GM12874 (cell line): Measurements from ENCODE around the gene PTCD2.

Experiments
- TF ChIP-seq, protein P1 (sequence below): IDR thresholded peaks from 2 replicates; pipeline ENCODE4 v1.5.1; 2011; ENCODE audit warnings: low read depth, mild to moderate bottlenecking, control low read depth, low read length, moderate library complexity; ENCODE audit not compliant: insufficient read depth

The PTCD2 gene

DNA sequence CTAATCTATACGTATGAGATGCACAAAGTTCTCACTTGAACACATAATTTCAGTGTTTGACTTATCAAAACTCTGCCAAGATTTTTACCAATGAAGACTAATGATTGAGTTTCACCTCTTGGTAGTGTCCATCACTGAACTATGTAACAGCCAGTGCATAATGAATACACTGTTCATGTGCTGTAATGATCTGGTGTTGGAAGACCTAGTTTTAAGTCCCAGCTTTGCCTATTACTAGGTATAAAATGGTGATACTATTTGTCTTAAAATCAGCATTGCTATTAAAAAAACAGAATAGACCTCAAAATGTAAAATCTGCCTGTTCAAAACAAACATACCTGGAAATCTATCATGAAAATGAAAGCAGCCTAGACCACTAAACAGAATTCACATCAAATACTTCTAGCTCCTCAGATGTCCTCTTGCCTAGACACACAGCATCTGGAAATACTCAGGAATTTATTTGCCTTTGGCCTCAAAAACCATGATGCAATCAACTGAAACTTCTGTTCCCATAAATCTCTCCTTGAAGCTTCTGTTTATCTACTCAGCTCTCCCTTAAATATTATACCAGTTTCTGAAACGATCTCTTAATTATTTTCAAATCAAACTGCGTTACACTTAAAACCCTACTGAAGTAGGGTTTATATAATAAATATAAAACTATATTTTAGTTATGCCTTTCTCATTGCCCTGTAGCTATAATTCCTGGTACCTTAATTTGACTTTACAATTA lies 38.2 kb upstream of the PTCD2 start:
- TF ChIP-seq, protein P1, sequence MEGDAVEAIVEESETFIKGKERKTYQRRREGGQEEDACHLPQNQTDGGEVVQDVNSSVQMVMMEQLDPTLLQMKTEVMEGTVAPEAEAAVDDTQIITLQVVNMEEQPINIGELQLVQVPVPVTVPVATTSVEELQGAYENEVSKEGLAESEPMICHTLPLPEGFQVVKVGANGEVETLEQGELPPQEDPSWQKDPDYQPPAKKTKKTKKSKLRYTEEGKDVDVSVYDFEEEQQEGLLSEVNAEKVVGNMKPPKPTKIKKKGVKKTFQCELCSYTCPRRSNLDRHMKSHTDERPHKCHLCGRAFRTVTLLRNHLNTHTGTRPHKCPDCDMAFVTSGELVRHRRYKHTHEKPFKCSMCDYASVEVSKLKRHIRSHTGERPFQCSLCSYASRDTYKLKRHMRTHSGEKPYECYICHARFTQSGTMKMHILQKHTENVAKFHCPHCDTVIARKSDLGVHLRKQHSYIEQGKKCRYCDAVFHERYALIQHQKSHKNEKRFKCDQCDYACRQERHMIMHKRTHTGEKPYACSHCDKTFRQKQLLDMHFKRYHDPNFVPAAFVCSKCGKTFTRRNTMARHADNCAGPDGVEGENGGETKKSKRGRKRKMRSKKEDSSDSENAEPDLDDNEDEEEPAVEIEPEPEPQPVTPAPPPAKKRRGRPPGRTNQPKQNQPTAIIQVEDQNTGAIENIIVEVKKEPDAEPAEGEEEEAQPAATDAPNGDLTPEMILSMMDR, result no peak

DNA sequence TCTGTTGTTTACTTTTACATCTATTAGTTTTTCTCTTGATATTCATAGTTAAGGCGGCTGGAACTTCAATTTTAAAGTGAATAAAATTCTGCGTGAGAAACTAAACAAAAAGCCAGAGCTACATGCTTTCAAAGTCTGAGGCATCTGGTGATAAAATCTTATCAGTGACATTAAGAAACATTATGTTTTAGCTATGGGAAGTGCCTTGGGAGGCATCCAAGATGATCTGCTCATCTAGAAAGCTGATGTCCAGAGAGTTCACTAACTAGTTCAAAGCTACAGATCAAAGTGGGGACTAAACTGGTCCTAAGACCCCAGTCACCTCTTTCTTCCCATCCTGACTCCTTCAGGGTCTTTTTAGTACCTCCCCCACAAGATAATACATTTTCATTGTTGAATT lies 37.3 kb upstream of the PTCD2 start:
- TF ChIP-seq, protein P1, result no peak

DNA sequence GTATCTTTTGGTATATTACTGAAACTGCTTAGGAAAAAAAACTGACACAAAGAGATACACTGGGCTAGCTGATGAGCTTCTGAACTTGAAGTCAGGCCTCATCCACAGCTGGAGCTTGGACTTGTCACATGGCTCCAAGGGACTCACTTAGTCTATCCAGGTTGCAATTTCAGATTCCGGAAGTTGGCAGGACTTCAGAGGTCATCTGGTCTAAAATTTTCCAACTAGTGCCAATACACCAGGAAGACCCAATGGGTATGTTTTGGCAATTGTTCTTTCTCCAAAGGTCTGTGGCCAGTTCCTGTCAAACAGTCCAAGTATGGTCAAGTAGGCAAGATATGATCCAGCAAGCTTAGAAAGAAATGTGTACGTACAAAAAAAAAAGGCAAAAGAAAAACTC lies 36.8 kb upstream of the PTCD2 start:
- TF ChIP-seq, protein P1, result no peak

DNA sequence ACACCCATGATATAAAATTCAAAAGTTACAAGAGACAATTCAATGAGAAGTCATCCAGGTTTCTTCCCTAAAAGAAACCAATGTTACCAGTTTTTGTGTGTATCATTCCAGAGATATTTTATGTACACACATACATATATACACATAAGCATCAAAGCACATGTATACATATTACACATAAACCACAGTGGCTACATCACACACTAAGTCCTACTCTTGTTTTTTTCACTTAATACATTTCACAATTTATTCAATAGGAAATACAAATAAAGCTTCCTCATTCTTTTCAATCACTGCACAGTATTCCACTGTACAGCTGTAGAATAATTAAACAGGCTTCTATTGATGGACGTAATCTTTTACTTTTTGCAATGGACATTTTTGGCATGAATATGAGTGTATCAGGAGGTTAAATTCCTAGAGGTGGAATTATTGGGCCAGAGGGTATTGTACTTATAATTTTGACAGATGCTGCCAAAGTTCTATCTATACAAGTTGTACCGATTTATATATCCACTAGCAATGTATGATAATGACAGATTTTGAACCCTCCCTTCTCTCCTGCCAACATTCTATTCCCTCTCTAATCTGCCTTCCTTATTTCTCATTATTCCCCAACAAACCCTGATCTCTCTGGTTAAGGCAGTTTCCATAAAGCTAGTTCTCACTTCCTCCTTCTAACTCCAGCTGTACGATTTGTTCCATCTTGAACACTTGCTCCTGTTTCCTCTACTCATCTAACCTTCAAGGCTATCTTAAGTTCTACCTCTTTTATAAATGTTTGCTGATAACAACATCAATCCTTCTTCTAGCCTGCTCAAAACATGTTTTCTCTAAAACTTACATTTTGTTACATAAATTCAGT lies 35.4 kb upstream of the PTCD2 start:
- TF ChIP-seq, protein P1, result no peak

DNA sequence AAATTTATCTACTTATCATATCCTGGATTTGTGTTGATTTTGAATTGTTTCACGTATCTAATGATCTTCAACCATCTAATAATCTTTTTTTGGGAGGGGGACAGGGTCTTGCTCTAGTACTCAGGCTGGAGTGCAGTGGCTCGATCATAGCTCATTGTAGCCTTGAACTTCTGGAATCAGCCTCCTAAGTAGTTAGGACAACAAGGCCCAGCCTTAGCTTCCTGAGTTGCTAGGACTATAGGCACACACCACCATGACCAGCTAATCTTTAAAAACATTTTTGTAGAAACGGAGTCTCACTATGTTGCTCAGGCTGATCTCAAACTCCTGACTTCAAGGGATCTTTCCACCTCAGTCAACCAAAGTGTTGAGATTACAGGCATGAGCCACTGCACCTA lies 34.8 kb upstream of the PTCD2 start:
- TF ChIP-seq, protein P1, result no peak

DNA sequence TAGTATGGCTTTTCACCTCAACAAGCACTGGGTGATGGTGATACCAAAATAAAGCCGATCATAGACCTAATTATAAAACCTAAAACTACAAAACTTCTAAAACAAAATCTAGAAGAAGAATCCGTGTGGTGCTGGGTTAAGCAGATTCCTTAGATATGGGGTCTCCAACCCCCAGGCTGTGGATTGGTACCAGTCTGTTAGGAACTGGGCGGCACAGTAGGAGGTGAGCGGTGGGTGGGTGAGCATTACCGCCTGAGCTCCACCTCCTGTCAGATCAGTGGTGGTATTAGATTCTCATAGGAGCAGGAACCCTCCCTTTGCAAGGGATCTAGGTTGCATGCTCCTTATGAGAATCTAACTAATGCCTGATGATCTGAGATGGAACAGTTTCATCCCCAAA lies 33.4 kb upstream of the PTCD2 start:
- TF ChIP-seq, protein P1, result no peak

DNA sequence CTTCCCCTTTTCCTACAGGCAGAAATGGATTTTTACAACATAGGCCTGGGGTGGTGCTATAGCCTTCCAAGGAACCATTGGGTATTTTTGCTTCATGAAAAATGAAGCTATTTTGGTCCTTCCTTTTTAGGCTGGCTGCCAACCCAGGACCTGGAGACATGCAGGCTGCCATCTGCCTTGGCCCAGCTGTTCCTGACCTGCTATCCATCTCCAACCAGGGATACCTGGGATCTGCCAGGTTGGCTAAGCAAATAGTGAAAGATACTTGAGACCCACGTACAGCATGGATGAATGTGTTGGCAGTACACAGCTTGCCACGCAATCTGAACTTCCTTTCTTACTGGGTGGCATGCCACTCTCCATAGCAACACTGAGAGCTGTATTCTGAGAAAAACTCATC lies 31.2 kb upstream of the PTCD2 start:
- TF ChIP-seq, protein P1, result no peak
